Tongue (tissue), 1 donor: Measurements from ENCODE around the gene SRD5A2. TPM values are rescaled to one million over a fixed set of nuclear protein-coding genes. Genes with fewer than 3 reads are reported as not detected.

Source experiments
- total RNA-seq: library from RNA; depleted of rRNA; stranded (reverse); fragments of >200 nt; gene quantifications from one replicate; pipeline ENCODE4 v1.2.3, GENCODE V29; 2014

Gene SRD5A2
- total RNA-seq, 1 donor from 2014 or later: 0.10 TPM

Other genes with a start within 250 kb of the SRD5A2 start
- gene XDH, start 166.2 kb downstream of the SRD5A2 start, total RNA-seq: 0.21 TPM